ENCODE data around the gene VAPA.

VAPA gene

GRCh38 chr18:9916808-9917207 lies 3.0 kb downstream of the VAPA start:
- Histone ChIP-seq H2AFZ (ENCODE audit: low read length) (no peak overlapping the region), H3K4me3 (ENCODE audit: low read length, poor library complexity, severe bottlenecking) (peak overlapping the region; percentile 92), H3K27me3 (ENCODE audit: insufficient read depth, low read length, poor library complexity, severe bottlenecking) (peaks cover 4% of the 10 kb centered on the region), H3K9me3 (ENCODE audit: insufficient read depth, low read depth, low read length) (no peaks in the 10 kb centered on the region), H4K20me1 (ENCODE audit: insufficient read depth, low read length, poor library complexity, severe bottlenecking) (peaks cover 72% of the 10 kb centered on the region), H3K36me3 (ENCODE audit: insufficient read depth, low read length) (no peaks in the 10 kb centered on the region), H3K79me2 (ENCODE audit: insufficient read depth, low read length) (peaks cover 78% of the 10 kb centered on the region), H3K9me2 (replicated peaks; ENCODE audit: low read depth, low read length) (no peaks in the 10 kb centered on the region), H3F3A (ENCODE audit: low read depth) (no peaks in the 10 kb centered on the region), H3K4me2 (ENCODE audit: low read depth, low read length, poor library complexity, severe bottlenecking) (peak overlapping the region; percentile 91), H3K9ac (ENCODE audit: low read depth, low read length, poor library complexity, severe bottlenecking) (peak overlapping the region; percentile 87), H3K4me1 (ENCODE audit: insufficient read depth, low read length, poor library complexity, severe bottlenecking) (peaks cover 67% of the 10 kb centered on the region)
- TF ChIP-seq EZH2phosphoT487 (IDR thresholded peaks at IDR 0.05; ENCODE audit: borderline replicate concordance), result no peak

DNA sequence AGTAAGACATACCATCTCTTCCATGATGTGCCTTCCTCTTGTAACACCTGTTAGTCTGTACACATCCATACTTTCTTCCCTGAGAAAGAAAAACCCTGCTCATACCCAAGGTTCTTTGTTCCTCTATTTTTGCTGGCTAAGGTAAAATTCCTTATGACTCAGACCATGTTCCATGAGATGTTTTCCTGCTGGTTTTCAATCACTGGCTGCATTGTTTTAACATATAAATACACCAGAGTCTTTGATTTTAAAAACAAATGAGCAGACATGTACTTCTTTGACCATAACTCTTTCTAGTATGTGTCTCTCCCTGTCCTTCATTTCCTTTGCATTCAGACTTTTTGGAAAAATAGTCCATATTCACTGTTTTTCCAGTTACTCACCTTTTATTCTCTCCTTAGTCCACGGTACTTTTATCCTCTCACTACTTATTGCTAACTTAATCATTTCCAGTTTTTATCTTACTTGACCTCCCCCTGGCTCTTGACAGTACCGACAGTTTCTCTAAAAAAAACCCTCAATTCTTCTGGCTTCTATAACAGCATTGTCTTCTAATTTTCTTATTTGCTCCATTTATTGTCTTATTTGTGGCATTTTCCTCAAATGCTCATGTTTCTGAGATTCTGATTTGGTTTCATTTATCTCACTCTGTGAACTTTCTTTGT lies 4.3 kb downstream of the VAPA start:
- TF ChIP-seq, protein P1, sequence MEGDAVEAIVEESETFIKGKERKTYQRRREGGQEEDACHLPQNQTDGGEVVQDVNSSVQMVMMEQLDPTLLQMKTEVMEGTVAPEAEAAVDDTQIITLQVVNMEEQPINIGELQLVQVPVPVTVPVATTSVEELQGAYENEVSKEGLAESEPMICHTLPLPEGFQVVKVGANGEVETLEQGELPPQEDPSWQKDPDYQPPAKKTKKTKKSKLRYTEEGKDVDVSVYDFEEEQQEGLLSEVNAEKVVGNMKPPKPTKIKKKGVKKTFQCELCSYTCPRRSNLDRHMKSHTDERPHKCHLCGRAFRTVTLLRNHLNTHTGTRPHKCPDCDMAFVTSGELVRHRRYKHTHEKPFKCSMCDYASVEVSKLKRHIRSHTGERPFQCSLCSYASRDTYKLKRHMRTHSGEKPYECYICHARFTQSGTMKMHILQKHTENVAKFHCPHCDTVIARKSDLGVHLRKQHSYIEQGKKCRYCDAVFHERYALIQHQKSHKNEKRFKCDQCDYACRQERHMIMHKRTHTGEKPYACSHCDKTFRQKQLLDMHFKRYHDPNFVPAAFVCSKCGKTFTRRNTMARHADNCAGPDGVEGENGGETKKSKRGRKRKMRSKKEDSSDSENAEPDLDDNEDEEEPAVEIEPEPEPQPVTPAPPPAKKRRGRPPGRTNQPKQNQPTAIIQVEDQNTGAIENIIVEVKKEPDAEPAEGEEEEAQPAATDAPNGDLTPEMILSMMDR (conservative IDR thresholded peaks at IDR 0.05; ENCODE audit: low read length), result no peak
- no peak for TF ChIP-seq EZH2phosphoT487 (IDR thresholded peaks at IDR 0.05; ENCODE audit: borderline replicate concordance)
- peak overlapping the region; percentile 92 for H3K4me3 ChIP-seq (ENCODE audit: low read length, poor library complexity, severe bottlenecking)
- no peak overlapping the region for H2AFZ ChIP-seq (ENCODE audit: low read length)

DNA sequence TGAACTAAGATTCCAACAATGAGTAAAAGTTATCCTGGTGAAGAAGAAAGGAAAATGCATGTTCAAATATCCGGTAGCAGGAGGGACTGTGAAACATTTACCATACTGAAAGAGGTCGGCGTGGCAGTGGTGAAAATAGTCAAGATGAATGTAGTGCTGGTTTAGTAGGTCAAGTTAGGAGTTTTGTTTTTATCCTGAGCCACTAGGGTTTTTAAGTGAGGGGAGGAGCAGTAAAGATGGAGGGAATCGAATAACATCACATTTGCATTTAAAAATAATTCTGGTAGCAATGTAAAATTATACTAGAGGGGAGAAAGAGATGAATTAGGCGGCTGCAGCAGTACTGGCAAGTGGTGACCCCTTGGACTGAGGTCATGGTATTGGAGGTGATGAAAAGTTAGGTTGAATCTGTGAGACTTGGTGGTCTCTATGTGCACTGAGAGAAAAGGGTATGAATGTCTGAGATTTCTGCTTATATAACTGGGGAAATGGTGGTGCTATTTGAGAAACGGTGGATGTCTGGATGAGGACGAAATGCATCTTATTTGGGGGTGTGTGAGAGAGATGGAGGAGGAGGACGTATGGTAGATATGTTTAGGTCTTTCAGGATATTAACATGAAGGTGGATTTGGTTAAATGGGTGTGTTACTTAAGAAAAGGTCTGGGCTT lies 5.9 kb downstream of the VAPA start:
- Histone ChIP-seq H3K4me1 (ENCODE audit: insufficient read depth, low read length, poor library complexity, severe bottlenecking) (peaks cover 83% of the 10 kb centered on the region), H2AFZ (ENCODE audit: low read length) (no peak overlapping the region), H3K9me2 (replicated peaks; ENCODE audit: low read depth, low read length) (no peaks in the 10 kb centered on the region), H3K4me3 (ENCODE audit: low read length, poor library complexity, severe bottlenecking) (peak overlapping the region; percentile 92), H3F3A (ENCODE audit: low read depth) (no peaks in the 10 kb centered on the region), H3K9ac (ENCODE audit: low read depth, low read length, poor library complexity, severe bottlenecking) (no peak overlapping the region), H3K4me2 (ENCODE audit: low read depth, low read length, poor library complexity, severe bottlenecking) (peak overlapping the region; percentile 91), H4K20me1 (ENCODE audit: insufficient read depth, low read length, poor library complexity, severe bottlenecking) (peaks cover 99% of the 10 kb centered on the region), H3K36me3 (ENCODE audit: insufficient read depth, low read length) (no peaks in the 10 kb centered on the region; the same call in 1 of the 2 replicates), H3K27me3 (ENCODE audit: insufficient read depth, low read length, poor library complexity, severe bottlenecking) (peaks cover 2% of the 10 kb centered on the region), H3K9me3 (ENCODE audit: insufficient read depth, low read depth, low read length) (no peaks in the 10 kb centered on the region), H3K79me2 (ENCODE audit: insufficient read depth, low read length) (peaks cover 100% of the 10 kb centered on the region)
- TF ChIP-seq, protein P1 (conservative IDR thresholded peaks at IDR 0.05; ENCODE audit: low read length), result no peak
- TF ChIP-seq EZH2phosphoT487 (IDR thresholded peaks at IDR 0.05; ENCODE audit: borderline replicate concordance), result no peak

More for the DNA sequence above, 4.3 kb downstream of the VAPA start:
- H4K20me1 ChIP-seq (ENCODE audit: insufficient read depth, low read length, poor library complexity, severe bottlenecking), result peaks cover 85% of the 10 kb centered on the region
- no peaks in the 10 kb centered on the region for H3K9me3 ChIP-seq (ENCODE audit: insufficient read depth, low read depth, low read length)
- peaks cover 91% of the 10 kb centered on the region for H3K79me2 ChIP-seq (ENCODE audit: insufficient read depth, low read length)
- no peaks in the 10 kb centered on the region for H3F3A ChIP-seq (ENCODE audit: low read depth)
- H3K9ac ChIP-seq (ENCODE audit: low read depth, low read length, poor library complexity, severe bottlenecking), result peak overlapping the region; percentile 87
- no peaks in the 10 kb centered on the region for H3K36me3 ChIP-seq (ENCODE audit: insufficient read depth, low read length)
- H3K4me1 ChIP-seq (ENCODE audit: insufficient read depth, low read length, poor library complexity, severe bottlenecking), result peaks cover 72% of the 10 kb centered on the region
- peaks cover 4% of the 10 kb centered on the region for H3K27me3 ChIP-seq (ENCODE audit: insufficient read depth, low read length, poor library complexity, severe bottlenecking)
- peak overlapping the region; percentile 91 for H3K4me2 ChIP-seq (ENCODE audit: low read depth, low read length, poor library complexity, severe bottlenecking)
- H3K9me2 ChIP-seq (replicated peaks; ENCODE audit: low read depth, low read length), result no peaks in the 10 kb centered on the region

Measured in Loucy (cell line).